ENCODE results near the gene LDLRAD3.

Gene LDLRAD3

GRCh38 chr11:36210529-36210928, 266.7 kb downstream of the LDLRAD3 start:
- H3K4me1 ChIP-seq (ENCODE audit: control insufficient read depth, insufficient read depth, low read length): no peaks in the 10 kb centered on the region
- no peaks in the 10 kb centered on the region for H3K27me3 ChIP-seq (ENCODE audit: control insufficient read depth, insufficient read depth, low read length)
- no peak overlapping the region for H3K9ac ChIP-seq (ENCODE audit: low read depth, low read length)
- no peak overlapping the region for H3K4me3 ChIP-seq (ENCODE audit: low read depth, low read length)
- H3K9me3 ChIP-seq (ENCODE audit: control insufficient read depth, insufficient read depth, low read length): no peaks in the 10 kb centered on the region
- H3K36me3 ChIP-seq (ENCODE audit: control insufficient read depth, insufficient read depth, low read length): no peaks in the 10 kb centered on the region

GRCh38 chr11:36211761-36212430, 268.0 kb downstream of the LDLRAD3 start:
- H3K9ac ChIP-seq (ENCODE audit: low read depth, low read length): no peak overlapping the region
- no peaks in the 10 kb centered on the region for H3K4me1 ChIP-seq (ENCODE audit: control insufficient read depth, insufficient read depth, low read length)
- no peak overlapping the region for H3K4me3 ChIP-seq (ENCODE audit: low read depth, low read length)
- H3K36me3 ChIP-seq (ENCODE audit: control insufficient read depth, insufficient read depth, low read length): no peaks in the 10 kb centered on the region
- H3K9me3 ChIP-seq (ENCODE audit: control insufficient read depth, insufficient read depth, low read length): no peaks in the 10 kb centered on the region
- H3K27me3 ChIP-seq (ENCODE audit: control insufficient read depth, insufficient read depth, low read length): no peaks in the 10 kb centered on the region

GRCh38 chr11:36212564-36213392, 268.9 kb downstream of the LDLRAD3 start:
- no peaks in the 10 kb centered on the region for H3K36me3 ChIP-seq (ENCODE audit: control insufficient read depth, insufficient read depth, low read length)
- no peaks in the 10 kb centered on the region for H3K9me3 ChIP-seq (ENCODE audit: control insufficient read depth, insufficient read depth, low read length)
- no peaks in the 10 kb centered on the region for H3K27me3 ChIP-seq (ENCODE audit: control insufficient read depth, insufficient read depth, low read length)
- H3K4me3 ChIP-seq (ENCODE audit: low read depth, low read length): no peak overlapping the region
- H3K4me1 ChIP-seq (ENCODE audit: control insufficient read depth, insufficient read depth, low read length): no peaks in the 10 kb centered on the region
- H3K9ac ChIP-seq (ENCODE audit: low read depth, low read length): no peak overlapping the region

GRCh38 chr11:36213393-36213840, 269.6 kb downstream of the LDLRAD3 start:
- Histone ChIP-seq H3K9ac (ENCODE audit: low read depth, low read length) (no peak overlapping the region), H3K27me3 (ENCODE audit: control insufficient read depth, insufficient read depth, low read length) (no peaks in the 10 kb centered on the region), H3K4me3 (ENCODE audit: low read depth, low read length) (no peak overlapping the region), H3K4me1 (ENCODE audit: control insufficient read depth, insufficient read depth, low read length) (no peaks in the 10 kb centered on the region), H3K9me3 (ENCODE audit: control insufficient read depth, insufficient read depth, low read length) (no peaks in the 10 kb centered on the region), H3K36me3 (ENCODE audit: control insufficient read depth, insufficient read depth, low read length) (no peaks in the 10 kb centered on the region)

GRCh38 chr11:36214480-36214879, 270.6 kb downstream of the LDLRAD3 start:
- H3K9me3 ChIP-seq (ENCODE audit: control insufficient read depth, insufficient read depth, low read length): no peaks in the 10 kb centered on the region
- H3K4me1 ChIP-seq (ENCODE audit: control insufficient read depth, insufficient read depth, low read length): no peaks in the 10 kb centered on the region
- H3K27me3 ChIP-seq (ENCODE audit: control insufficient read depth, insufficient read depth, low read length): no peaks in the 10 kb centered on the region
- no peak overlapping the region for H3K4me3 ChIP-seq (ENCODE audit: low read depth, low read length)
- no peaks in the 10 kb centered on the region for H3K36me3 ChIP-seq (ENCODE audit: control insufficient read depth, insufficient read depth, low read length)
- H3K9ac ChIP-seq (ENCODE audit: low read depth, low read length): no peak overlapping the region

GRCh38 chr11:36214976-36215692, 271.3 kb downstream of the LDLRAD3 start:
- Histone ChIP-seq H3K4me3 (ENCODE audit: low read depth, low read length) (no peak overlapping the region), H3K36me3 (ENCODE audit: control insufficient read depth, insufficient read depth, low read length) (no peaks in the 10 kb centered on the region), H3K4me1 (ENCODE audit: control insufficient read depth, insufficient read depth, low read length) (no peaks in the 10 kb centered on the region), H3K27me3 (ENCODE audit: control insufficient read depth, insufficient read depth, low read length) (no peaks in the 10 kb centered on the region), H3K9ac (ENCODE audit: low read depth, low read length) (no peak overlapping the region), H3K9me3 (ENCODE audit: control insufficient read depth, insufficient read depth, low read length) (no peaks in the 10 kb centered on the region)

- no peaks in the 10 kb centered on the region for H3K4me1 ChIP-seq (ENCODE audit: control insufficient read depth, insufficient read depth, low read length)
These were observed 271.8 kb downstream of the LDLRAD3 start for GRCh38 chr11:36215693-36216060.

GRCh38 chr11:36216061-36216615, 272.3 kb downstream of the LDLRAD3 start:
- Histone ChIP-seq H3K36me3 (ENCODE audit: control insufficient read depth, insufficient read depth, low read length) (no peaks in the 10 kb centered on the region), H3K9ac (ENCODE audit: low read depth, low read length) (no peak overlapping the region), H3K4me1 (ENCODE audit: control insufficient read depth, insufficient read depth, low read length) (no peaks in the 10 kb centered on the region), H3K9me3 (ENCODE audit: control insufficient read depth, insufficient read depth, low read length) (no peaks in the 10 kb centered on the region), H3K27me3 (ENCODE audit: control insufficient read depth, insufficient read depth, low read length) (no peaks in the 10 kb centered on the region), H3K4me3 (ENCODE audit: low read depth, low read length) (no peak overlapping the region)

More at GRCh38 chr11:36215693-36216060, 271.8 kb downstream of the LDLRAD3 start:
- H3K27me3 ChIP-seq (ENCODE audit: control insufficient read depth, insufficient read depth, low read length): no peaks in the 10 kb centered on the region
- no peak overlapping the region for H3K9ac ChIP-seq (ENCODE audit: low read depth, low read length)
- no peaks in the 10 kb centered on the region for H3K9me3 ChIP-seq (ENCODE audit: control insufficient read depth, insufficient read depth, low read length)
- no peak overlapping the region for H3K4me3 ChIP-seq (ENCODE audit: low read depth, low read length)
- no peaks in the 10 kb centered on the region for H3K36me3 ChIP-seq (ENCODE audit: control insufficient read depth, insufficient read depth, low read length)

- Histone ChIP-seq H3K9me3 (ENCODE audit: control insufficient read depth, insufficient read depth, low read length) (no peaks in the 10 kb centered on the region), H3K36me3 (ENCODE audit: control insufficient read depth, insufficient read depth, low read length) (no peaks in the 10 kb centered on the region), H3K4me1 (ENCODE audit: control insufficient read depth, insufficient read depth, low read length) (no peaks in the 10 kb centered on the region)
These were observed 274.5 kb downstream of the LDLRAD3 start for GRCh38 chr11:36218283-36218921.

GRCh38 chr11:36219996-36220395, 276.1 kb downstream of the LDLRAD3 start:
- Histone ChIP-seq H3K36me3 (ENCODE audit: control insufficient read depth, insufficient read depth, low read length) (no peaks in the 10 kb centered on the region), H3K4me3 (ENCODE audit: low read depth, low read length) (no peak overlapping the region), H3K9ac (ENCODE audit: low read depth, low read length) (no peak overlapping the region), H3K27me3 (ENCODE audit: control insufficient read depth, insufficient read depth, low read length) (no peaks in the 10 kb centered on the region), H3K4me1 (ENCODE audit: control insufficient read depth, insufficient read depth, low read length) (no peaks in the 10 kb centered on the region), H3K9me3 (ENCODE audit: control insufficient read depth, insufficient read depth, low read length) (no peaks in the 10 kb centered on the region)

More at GRCh38 chr11:36218283-36218921, 274.5 kb downstream of the LDLRAD3 start:
- no peak overlapping the region for H3K4me3 ChIP-seq (ENCODE audit: low read depth, low read length)
- H3K27me3 ChIP-seq (ENCODE audit: control insufficient read depth, insufficient read depth, low read length): no peaks in the 10 kb centered on the region
- H3K9ac ChIP-seq (ENCODE audit: low read depth, low read length): no peak overlapping the region
